ENCODE results near the gene IGFBP7.
"Not testable (repeated sequence)": the region's sequence is repeated elsewhere in the genome, so short reads cannot be mapped to it uniquely, and the experiment has no call there.

Gene IGFBP7

GRCh38 chr4:57075367-57075766 is 34.8 kb downstream of the IGFBP7 start:
- DNase-seq (ENCODE audit: low read depth in 2 of 3, low spot score in 1 of 3): no peak

- no peak for DNase-seq (ENCODE audit: low read depth in 2 of 3, low spot score in 1 of 3)
These were observed 35.4 kb downstream of the IGFBP7 start for GRCh38 chr4:57074744-57075143.

GRCh38 chr4:57073559-57073958 is 36.6 kb downstream of the IGFBP7 start:
- no peak for DNase-seq (ENCODE audit: low read depth in 2 of 3, low spot score in 1 of 3)

GRCh38 chr4:57071326-57071725 is 38.9 kb downstream of the IGFBP7 start:
- DNase-seq (ENCODE audit: low read depth in 2 of 3, low spot score in 1 of 3): no peak

GRCh38 chr4:57070461-57070860 is 39.7 kb downstream of the IGFBP7 start:
- DNase-seq (ENCODE audit: low read depth in 2 of 3, low spot score in 1 of 3): no peak

- DNase-seq (ENCODE audit: low read depth in 2 of 3, low spot score in 1 of 3): no peak
These were observed 41.8 kb downstream of the IGFBP7 start for GRCh38 chr4:57068237-57068981.

GRCh38 chr4:57065730-57066482 is 44.3 kb downstream of the IGFBP7 start:
- no peak for DNase-seq (ENCODE audit: low read depth in 2 of 3, low spot score in 1 of 3)

- no peak for DNase-seq (ENCODE audit: low read depth in 2 of 3, low spot score in 1 of 3)
These were observed 45.1 kb downstream of the IGFBP7 start for GRCh38 chr4:57064811-57065711.

- DNase-seq (ENCODE audit: low read depth in 2 of 3, low spot score in 1 of 3): no peak
These were observed 46.1 kb downstream of the IGFBP7 start for GRCh38 chr4:57064120-57064519.

- DNase-seq (ENCODE audit: low read depth in 2 of 3, low spot score in 1 of 3): no peak
These were observed 46.7 kb downstream of the IGFBP7 start for GRCh38 chr4:57063518-57063917.

- no peak for DNase-seq (ENCODE audit: low read depth in 2 of 3, low spot score in 1 of 3)
These were observed 48.8 kb downstream of the IGFBP7 start for GRCh38 chr4:57061395-57061794.

GRCh38 chr4:57060717-57061067 is 49.5 kb downstream of the IGFBP7 start:
- DNase-seq (ENCODE audit: low read depth in 2 of 3, low spot score in 1 of 3): not testable (repeated sequence)

GRCh38 chr4:57059890-57060716 is 50.1 kb downstream of the IGFBP7 start:
- no peak for DNase-seq (ENCODE audit: low read depth in 2 of 3, low spot score in 1 of 3)

- no peak for DNase-seq (ENCODE audit: low read depth in 2 of 3, low spot score in 1 of 3)
These were observed 54.3 kb downstream of the IGFBP7 start for GRCh38 chr4:57055886-57056285.

GRCh38 chr4:57053508-57053907 is 56.7 kb downstream of the IGFBP7 start:
- DNase-seq (ENCODE audit: low read depth in 2 of 3, low spot score in 1 of 3): no peak

- DNase-seq (ENCODE audit: low read depth in 2 of 3, low spot score in 1 of 3): no peak
These were observed 58.7 kb downstream of the IGFBP7 start for GRCh38 chr4:57051524-57051923.

- DNase-seq (ENCODE audit: low read depth in 2 of 3, low spot score in 1 of 3): no peak
These were observed 59.1 kb downstream of the IGFBP7 start for GRCh38 chr4:57051095-57051494.

- no peak for DNase-seq (ENCODE audit: low read depth in 2 of 3, low spot score in 1 of 3)
These were observed 61.4 kb downstream of the IGFBP7 start for GRCh38 chr4:57048590-57049304.

GRCh38 chr4:57047046-57047445 is 63.1 kb downstream of the IGFBP7 start:
- not testable (repeated sequence) for DNase-seq (ENCODE audit: low read depth in 2 of 3, low spot score in 1 of 3)

- DNase-seq (ENCODE audit: low read depth in 2 of 3, low spot score in 1 of 3): no peak
These were observed 65.2 kb downstream of the IGFBP7 start for GRCh38 chr4:57044996-57045395.
